Limb (tissue), 2 donors: ENCODE data around the gene PARD3B.
A peak's percentile ranks its signal among the peaks of the same experiment; 100 is the strongest.

Experiments
- DNase-seq, 2 donors: peaks; one replicate each; pipeline ENCODE4 v3.0.0-alpha.2; 2016; ENCODE audit errors: extremely low spot score in 2 of 2

The PARD3B gene

DNA sequence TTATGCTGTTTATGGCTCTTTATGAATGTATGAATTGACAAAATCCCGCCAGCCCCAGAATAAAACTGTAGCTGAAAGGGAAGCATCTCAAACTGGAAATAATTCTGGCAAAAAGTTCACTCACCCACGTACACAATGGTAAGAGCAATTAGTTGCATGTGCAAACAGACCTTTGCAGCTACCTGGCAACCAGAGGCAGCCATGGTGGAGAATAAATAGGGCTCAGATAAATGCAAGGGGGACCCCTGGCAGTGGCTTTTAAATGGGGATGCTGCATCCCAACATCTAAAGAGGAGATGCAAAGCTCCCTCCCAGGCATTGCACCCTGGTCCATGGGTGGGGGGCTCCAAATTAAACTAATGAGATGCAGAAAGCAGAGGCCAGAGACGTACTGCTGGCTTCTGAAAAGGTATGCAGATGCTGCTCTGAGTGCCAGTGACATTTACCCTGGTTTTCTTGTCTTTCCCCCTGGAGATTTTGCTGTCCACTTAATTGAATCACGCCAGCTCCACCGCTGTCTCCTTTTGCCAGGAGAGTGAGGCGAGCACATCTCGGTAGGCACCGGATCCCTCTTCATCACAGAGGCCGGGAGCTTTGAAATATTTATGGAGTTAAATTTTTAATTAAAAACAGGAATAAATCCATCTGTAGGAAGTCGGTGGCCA is 1010.4 kb downstream of the PARD3B start:
- no peak for DNase-seq

DNA sequence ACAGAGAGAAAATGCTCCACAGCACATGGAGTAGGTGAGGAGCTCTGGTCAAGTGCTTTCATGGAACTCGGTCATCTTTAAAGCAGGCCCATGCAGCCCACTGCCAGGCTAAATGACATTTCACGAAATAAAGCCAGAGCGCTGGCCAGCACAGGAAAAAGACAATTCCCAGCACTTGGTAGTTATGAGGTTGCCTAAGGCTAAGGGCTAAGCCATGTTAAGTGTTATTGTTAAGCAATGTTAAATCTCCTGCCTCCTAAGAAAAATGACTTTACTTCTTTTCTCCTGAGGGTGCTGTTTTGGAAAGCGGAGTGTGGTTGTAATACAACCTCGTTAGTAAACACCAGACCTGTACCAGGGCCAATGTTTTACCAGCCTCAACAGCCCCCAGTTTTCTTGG is 1011.1 kb downstream of the PARD3B start:
- no peak for DNase-seq

GRCh38 chr2:205556841-205557539 is 1011.7 kb downstream of the PARD3B start:
- peak in 1 of 2 donors; percentile 38 for DNase-seq

- no peak for DNase-seq
Observed at GRCh38 chr2:205557873-205558272, 1012.6 kb downstream of the PARD3B start.

- no peak for DNase-seq
Observed at GRCh38 chr2:205561441-205561840, 1016.2 kb downstream of the PARD3B start.

DNA sequence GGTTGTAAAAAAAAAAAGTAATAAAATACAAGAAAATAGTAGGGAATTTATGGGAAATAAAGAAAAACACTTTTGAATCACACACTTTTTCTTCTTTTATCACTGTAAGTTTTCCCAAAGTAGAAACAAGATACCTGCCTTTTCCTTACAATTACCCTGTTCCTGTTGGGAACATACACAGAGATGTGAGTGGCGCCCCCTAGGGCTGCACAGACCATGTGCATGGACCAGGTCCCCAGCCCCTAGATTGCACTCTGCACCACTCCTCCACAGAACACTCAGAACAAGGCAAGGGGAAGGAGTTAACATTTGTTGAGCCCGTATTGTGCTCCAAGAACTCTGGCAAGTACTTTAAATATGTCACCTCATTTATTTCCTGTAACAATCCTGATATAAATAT is 1018.4 kb downstream of the PARD3B start:
- DNase-seq: no peak

- DNase-seq: no peak
Observed at GRCh38 chr2:205564346-205565141, 1019.3 kb downstream of the PARD3B start.

DNA sequence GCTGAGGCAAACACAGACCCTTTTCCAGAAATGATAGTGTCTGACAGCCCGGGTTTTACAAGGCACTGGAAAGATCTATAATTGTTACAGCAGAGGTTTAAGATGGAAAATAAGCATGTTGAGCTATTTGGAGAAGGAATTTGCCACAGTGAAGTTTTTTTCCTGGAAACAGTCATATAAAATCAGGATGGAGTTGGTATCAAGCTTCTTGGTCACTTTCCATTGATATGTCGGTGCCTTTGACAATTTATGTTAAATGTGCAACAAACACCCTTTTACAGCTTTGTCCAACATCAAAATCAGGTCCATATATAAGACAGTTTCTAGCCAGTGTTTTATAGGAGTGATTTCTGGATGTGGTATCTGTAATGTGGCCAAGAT is 1019.9 kb downstream of the PARD3B start:
- DNase-seq: no peak

- DNase-seq: no peak
Observed at GRCh38 chr2:205566606-205567168, 1021.4 kb downstream of the PARD3B start.

GRCh38 chr2:205568620-205569019 is 1023.3 kb downstream of the PARD3B start:
- DNase-seq: no peak

DNA sequence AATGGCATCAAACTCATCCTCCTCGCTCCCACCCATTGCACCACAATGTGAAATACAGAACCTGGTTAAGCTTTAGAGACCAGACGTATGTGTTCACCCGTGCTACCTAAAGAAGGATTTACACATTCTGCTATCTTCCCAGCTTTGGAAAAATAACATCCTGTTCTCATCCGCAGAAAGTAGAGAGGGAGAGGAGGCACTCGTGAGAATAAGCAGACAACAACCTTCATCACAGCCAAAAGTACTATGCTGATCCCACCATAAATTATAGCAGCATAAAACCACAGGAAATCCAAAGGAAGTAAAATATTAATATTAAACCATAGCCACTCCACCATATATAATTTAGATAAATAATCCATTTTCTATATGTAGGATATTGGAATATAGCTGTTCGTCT is 1025.4 kb downstream of the PARD3B start:
- DNase-seq: no peak

- no peak for DNase-seq
Observed at GRCh38 chr2:205571360-205571959, 1026.2 kb downstream of the PARD3B start.

- DNase-seq: no peak
Observed at GRCh38 chr2:205574001-205574400, 1028.7 kb downstream of the PARD3B start.

DNA sequence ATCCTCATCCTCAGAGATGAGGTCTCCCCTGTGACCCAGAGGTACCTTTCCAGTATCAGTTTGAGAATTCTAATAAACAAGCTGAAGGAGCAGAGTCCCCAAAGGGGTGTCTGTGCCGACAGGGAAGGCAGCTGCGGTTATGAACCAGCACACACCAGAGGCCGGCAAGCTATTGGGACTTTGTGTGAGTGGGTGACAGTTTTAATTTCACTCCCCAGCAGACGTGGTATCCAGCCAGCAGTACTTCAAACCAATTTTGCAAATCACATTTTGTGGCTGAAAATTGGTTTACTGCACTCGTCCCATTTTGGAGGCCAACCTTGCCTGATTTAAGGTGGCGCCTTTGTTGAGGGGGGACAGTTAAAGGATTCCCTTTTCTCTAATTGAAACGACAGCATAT is 1034.1 kb downstream of the PARD3B start:
- no peak for DNase-seq

GRCh38 chr2:205580212-205580987 is 1035.1 kb downstream of the PARD3B start:
- no peak for DNase-seq

DNA sequence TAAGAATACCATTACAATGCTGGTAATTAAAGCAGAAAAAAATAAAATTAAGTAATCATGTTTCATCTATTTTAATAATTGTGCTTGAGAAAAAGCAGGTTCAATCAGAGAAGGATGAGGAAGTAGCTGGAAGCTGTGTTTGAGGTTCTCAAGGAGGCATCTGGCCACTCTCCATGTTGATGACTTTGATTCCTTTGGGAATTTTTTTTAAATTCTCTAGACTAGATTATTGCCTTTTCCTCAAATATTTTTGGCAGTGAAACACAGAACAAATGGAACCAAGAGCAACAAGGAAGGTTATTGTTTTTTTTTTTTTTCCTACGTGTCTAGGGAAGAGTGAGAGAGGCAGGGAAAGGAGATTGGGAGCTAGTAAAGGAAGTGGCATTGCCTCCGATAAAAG is 1037.1 kb downstream of the PARD3B start:
- no peak for DNase-seq

GRCh38 chr2:205585449-205586383 is 1040.4 kb downstream of the PARD3B start:
- peak; percentile 15 to 37 for DNase-seq

GRCh38 chr2:205586626-205587025 is 1041.4 kb downstream of the PARD3B start:
- DNase-seq: no peak

DNA sequence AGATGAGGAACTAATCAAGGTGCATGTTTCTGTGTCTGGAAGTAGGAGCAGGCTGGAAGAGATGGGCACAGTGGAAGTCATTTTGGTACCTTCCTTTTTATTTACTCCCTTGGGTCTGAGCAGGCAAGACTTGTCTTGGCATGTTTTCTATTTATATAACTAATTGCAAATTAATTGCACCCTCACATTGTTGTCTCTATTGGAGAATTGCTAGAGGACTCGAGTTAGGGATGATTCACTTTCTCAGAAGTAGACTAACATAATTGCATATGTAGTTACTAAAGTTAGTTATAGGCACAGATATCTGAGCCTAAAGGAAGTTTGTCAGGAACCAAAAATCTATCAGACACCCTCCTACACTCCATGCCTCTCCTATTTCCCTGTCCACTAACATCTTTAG is 1044.2 kb downstream of the PARD3B start:
- no peak for DNase-seq

- DNase-seq: no peak
Observed at GRCh38 chr2:205590759-205591158, 1045.5 kb downstream of the PARD3B start.
